K562 (cell line): ENCODE results near the gene TMEM53.

ENCODE experiments used
- CBX1 ChIP-seq: sonication (generic); IDR thresholded peaks from 2 replicates; pipeline ENCODE4 v1.6.1; 2016; ENCODE audit warnings: antibody characterized with exemption, low read depth, mild to moderate bottlenecking
- HDAC1 ChIP-seq, 2 experiments: fragments of 450-650 bp; IDR thresholded peaks; 2 replicates each; pipeline ENCODE4 v1.6.1; 2016 to 2017; ENCODE audit warnings: inconsistent platforms in 1 of 2, mild to moderate bottlenecking in 1 of 2, moderate library complexity in 1 of 2
- MAFF ChIP-seq: IDR thresholded peaks from 2 replicates; pipeline ENCODE4 v1.6.1; 2012; ENCODE audit warnings: low read length, improper control_type of control experiment
- PHF20 ChIP-seq: fragments of 450-650 bp; IDR thresholded peaks from 2 replicates; pipeline ENCODE4 v1.6.1; 2018; ENCODE audit not compliant: partially characterized antibody
- PTBP1 ChIP-seq: fragments of 200-400 bp; formaldehyde crosslinking; IDR thresholded peaks from 2 replicates; pipeline ENCODE4 v1.6.1; 2017; ENCODE audit warnings: low read depth, low read length
- SAFB ChIP-seq: fragments of 200-400 bp; formaldehyde crosslinking; IDR thresholded peaks from 2 replicates; pipeline ENCODE4 v1.6.1; 2017; ENCODE audit warnings: low read depth, low read length, borderline replicate concordance
- STAG1 ChIP-seq: sonication (generic); formaldehyde crosslinking; IDR thresholded peaks from 2 replicates; pipeline ENCODE4 v1.5.0; 2020; ENCODE audit warnings: missing genetic modification reagents, borderline replicate concordance
- ZFX ChIP-seq: sonication (generic); formaldehyde crosslinking; IDR thresholded peaks from 2 replicates; pipeline ENCODE4 v1.8.0; 2022; ENCODE audit warnings: mild to moderate bottlenecking, missing genetic modification reagents, moderate library complexity
- ZNF764 ChIP-seq: fragments of 250-450 bp; sonication (Bioruptor Pico); IDR thresholded peaks from 2 replicates; pipeline ENCODE4 v1.4.0; 2020; ENCODE audit warnings: low read depth, mild to moderate bottlenecking, moderate library complexity

DNA sequence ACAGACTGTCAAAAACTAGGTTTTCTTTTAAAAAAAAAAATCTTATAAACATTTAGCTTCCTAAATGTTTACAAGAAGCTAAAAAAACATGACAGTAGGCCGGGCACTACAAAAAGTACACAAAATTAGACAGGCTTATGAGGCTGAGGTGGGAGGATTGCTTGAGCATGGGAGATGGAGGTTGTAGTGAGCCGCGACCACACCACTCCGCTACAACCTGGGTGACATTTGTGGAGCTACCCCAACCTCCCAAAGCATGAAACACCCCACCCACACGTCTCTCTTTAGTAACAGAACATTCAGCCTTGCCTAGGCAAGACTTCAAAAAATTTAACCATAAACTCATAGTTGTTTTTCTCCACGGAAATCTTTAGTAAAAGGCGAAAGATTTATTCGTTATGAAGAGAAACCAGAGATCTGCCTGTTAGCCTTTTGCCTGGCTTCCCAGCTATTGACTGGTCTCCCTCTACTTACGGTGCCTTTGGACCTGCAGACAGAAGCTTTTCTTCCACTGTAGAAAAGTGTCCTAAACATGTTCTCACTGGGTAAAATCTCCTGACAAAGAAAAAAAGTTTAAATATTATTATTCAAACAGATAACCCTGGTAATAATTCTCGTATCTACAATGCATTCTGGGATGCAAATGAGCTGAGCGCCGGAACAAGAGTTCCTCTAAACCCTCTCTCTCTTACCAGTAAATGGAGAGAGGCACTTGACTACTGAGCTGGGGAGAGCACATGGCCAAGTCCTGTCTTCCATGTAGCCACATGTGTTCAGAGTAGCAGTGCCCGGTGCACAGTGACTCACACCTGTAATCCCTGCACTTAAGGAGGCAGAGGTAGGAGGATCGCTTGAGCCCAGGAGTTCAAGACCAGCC, 47.4 kb upstream of the TMEM53 start:
- peak; percentile 99 for TF ChIP-seq PTBP1
- peak; percentile 100 for TF ChIP-seq CBX1
- TF ChIP-seq STAG1: no peak
- peak; percentile 24 to 84 for TF ChIP-seq HDAC1 (IDR thresholded peaks at IDR 0.05)
- peak; percentile 67 for TF ChIP-seq MAFF
- TF ChIP-seq PHF20: peak; percentile 81
- TF ChIP-seq SAFB: no peak
- TF ChIP-seq ZFX (CRISPR knock-in tag): peak; percentile 73; the same call in 1 of the 2 replicates
- peak; percentile 92 for TF ChIP-seq ZNF764 (CRISPR knock-in tag)
